ENCODE measurements around the gene APOL1.
"Not testable (repeated sequence)": the region's sequence is repeated elsewhere in the genome, so short reads cannot be mapped to it uniquely, and the experiment has no call there.

Gene APOL1

DNA sequence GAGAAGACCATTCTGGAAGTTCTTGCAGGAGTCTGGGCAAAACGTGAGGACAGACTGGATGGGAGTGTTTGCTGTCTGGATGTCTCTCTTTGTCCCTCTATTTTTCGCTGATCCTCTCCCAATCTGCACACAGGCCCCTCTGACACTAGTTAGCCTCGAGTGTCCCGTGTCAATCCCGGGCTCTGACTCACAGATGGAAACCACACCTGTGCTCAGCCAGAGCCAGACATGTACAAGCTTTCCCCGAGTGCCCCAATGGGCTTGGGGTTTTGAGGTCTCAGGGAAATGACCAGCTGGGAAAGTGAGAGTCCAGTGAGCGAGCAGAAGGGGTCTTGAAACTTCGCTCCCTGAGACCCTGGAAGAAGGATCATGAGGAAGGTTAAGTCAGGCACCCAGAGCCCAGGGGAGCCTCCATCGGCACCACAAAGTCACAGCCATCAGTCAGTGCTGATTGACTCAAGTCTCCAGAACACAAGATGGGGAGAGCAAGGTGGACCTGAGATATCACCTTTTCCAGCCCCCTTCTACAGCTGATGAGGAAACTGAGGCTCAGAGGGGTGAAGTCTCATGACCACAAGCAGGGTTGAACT, 27.5 kb upstream of the APOL1 start:
- no peak for DNase-seq (ENCODE audit: low read depth in 2 of 2)

DNA sequence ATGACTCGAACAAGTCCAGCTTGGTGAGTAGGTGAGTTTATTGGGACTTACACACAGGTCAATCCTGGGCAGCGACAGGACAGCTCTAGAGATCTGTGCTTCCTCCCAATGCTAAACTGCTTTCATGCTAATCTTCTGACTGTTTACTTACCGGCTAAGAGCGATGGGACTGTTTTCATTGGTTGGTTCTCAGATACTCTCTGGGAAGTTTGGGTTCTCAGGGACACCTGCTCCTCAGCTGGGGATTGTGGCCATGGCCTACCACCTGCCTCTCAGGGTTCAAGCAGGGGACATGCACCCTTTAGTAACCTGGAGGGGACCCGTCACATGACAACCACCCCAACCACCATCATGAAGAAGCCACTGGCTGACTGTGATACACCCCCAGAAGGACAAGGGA, 26.7 kb upstream of the APOL1 start:
- no peak for DNase-seq (ENCODE audit: low read depth in 2 of 2)

DNA sequence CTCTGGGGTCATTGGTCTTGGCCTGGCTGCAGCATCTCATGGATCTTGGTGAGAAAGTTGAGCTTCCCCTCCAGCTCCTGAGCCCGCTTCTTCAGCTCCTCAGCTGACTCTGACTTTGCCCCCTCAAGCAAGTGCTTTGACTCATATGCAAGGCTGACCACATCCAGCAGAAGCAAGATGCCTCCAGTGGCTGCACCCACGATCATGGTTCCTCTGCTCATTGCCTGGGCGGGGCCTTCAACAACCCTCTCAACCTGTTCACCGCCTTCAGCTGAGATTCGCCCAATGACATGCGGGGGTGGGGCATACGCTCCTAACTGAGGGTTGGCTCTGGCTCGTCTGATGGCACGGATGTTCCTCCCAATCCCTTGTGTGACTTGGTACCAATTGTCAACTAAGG, 25.5 kb upstream of the APOL1 start:
- no peak for DNase-seq (ENCODE audit: low read depth in 2 of 2)

DNA sequence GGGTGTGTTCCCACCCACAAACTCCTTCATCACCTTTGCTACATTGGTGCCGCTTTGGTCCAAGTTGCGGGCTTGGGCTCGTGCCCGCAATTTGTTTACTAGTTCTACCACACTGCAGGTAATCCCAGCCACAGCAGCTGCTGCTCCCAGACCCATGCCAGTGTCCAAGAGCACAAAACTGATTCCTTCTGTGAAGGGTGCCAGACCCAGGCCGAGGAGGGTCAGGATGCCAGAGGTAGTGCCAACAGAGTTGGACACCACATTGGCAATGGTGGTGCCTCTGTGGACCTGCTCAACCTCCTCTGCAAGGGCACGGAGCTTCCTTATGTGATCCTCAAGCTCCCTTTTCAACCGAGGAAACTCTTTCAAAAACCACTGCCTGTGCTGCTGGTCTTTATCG, 25.1 kb upstream of the APOL1 start:
- no peak for DNase-seq (ENCODE audit: low read depth in 2 of 2)

DNA sequence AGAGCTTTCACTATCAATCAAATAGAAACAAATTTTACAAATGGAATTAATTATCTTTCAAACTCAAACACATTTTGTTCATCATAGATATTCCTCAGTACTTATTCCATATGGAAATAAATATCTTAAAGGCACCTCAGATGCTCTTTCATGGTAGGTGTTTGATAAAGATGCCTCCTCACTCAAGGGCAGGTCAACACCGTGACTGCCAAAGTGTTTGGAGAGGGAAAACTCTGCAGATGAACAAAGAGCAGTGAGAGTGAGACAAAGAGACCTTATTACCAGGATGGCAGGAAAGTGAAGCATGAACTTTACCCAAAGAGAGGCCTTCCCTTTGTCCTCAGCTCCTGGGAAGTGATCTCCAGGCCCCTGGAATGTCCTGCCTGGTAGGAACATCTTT, 24.6 kb upstream of the APOL1 start:
- DNase-seq (ENCODE audit: low read depth in 2 of 2) = not testable (repeated sequence)

DNA sequence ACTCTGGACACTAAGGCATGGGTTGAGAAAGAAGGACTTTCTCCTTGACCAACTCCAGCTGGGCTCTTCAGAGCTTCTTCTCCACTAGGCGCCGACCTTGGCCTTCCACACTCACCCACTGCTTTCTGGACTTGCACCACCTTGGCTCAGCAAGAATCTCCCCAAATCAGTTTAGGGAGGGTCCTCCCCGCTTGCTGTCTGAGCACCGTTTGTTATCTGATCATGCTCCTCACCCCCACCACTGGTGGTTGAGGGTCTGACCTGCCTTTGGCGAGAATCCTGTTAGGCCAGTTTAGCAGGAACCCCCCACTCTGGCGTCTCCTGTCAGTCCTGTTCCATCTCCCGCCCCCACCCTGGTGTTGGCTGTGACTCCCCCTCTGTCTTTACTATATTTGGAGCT, 24.0 kb upstream of the APOL1 start:
- no peak for DNase-seq (ENCODE audit: low read depth in 2 of 2)

DNA sequence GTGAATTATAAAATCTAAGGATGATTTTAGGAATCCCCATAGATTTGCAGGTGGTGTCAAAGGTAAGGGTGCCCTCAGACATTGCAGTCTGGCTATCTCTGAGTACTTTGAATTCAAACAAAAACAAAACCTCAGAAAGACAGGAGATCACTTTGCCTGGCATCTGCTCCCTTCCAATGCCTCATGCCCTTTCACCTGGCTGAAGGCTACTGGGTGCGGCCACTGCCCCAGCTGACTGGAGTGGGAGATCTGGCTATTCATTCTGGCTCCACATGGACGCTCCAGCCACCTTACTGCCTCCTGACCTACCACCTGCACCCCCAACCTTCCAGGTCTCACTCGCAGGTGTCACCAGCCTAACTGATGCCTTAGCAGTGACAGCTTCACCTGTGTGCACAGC, 23.3 kb upstream of the APOL1 start:
- not testable (repeated sequence) for DNase-seq (ENCODE audit: low read depth in 2 of 2)

DNA sequence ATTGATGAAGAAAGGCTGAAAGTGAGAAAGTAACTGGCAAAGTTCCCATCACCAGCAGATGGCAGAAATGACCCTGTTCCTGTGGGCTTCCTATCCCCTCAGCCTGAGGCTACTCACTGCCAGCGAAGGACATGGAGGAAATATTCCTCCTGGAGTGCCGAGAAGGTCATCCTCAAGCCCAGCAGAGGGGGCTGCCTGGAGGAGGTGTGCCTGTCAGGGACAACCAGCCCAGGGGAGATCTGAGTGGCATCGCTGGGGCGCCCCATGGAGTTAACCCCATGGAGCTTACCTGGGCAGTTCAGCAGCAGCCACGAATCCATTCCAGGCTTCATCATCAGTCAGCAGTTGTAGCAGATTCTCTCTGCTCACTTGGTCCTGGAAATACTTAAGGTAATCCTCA, 21.9 kb upstream of the APOL1 start:
- not testable (repeated sequence) for DNase-seq (ENCODE audit: low read depth in 2 of 2)

DNA sequence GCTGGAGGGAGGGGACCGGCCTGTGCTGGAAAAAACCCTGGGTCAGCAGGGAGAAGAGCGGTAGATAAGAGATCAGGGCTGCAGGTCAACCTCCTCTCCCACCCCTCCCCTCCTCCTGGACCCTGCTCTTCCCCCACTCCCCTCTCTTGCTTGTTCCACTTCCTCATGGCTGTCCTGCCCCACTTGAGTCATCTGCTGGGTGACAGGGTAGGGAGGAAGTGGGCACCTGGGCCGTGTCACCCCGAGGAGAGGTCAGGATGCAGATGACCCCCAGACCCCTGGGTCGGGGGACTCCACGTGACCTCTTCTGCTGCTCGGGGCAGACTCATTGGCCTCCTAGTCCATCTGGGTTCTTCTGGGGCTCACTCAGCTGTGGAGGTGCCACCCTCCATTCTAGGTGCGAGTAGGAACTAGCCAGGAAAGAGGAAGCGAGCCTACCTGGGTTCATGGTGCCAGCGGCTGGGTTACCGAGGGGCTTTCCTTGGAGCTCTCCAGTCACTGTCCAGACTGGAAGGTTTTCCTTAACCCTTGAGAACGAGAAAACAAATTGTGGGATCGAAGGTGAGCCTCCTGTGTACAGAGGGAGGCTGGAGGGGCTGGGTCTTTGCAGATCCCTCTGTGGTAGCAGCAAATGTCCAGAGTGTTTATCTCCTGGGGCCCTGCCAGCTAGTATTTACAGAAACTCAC, 20.1 kb upstream of the APOL1 start:
- DNase-seq (ENCODE audit: low read depth in 2 of 2) = no peak

DNA sequence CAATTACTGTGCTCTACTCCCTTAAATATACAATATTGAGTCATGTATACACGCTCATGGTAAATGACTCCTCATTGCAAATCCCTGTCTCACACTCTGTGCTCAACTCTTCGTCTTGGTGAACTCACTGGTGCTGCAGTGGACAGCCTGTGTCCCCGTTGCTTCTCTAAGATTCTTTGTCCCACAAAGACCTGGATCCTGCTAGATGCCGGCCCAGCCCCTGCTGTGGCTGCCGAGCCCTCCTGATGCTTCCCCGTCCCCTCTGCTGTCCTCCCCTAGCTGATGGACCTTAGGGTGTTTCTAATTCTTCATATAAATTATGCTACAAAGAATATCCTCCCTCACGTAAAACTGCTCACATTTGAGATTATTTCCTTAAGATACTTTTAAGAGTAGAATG, 19.1 kb upstream of the APOL1 start:
- no peak for DNase-seq (ENCODE audit: low read depth in 2 of 2)

DNA sequence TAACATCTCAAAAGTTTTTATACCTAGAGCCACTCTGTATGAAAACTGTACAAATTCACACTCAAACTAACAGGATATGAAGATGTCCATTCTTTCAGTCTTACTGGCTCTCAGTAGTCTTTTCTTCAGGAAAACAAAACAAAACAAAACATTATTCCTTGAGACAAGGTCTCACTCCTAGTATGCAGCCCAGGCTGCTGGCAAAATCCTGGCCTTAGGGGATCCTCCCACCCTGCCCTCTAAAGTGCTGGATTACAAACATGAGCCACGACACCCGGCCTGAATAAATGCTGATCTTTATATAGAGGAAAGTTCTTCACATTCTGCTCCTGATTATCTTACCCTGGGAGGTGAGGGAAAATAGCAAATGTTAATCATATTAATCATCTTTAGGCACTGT, 18.7 kb upstream of the APOL1 start:
- DNase-seq (ENCODE audit: low read depth in 2 of 2) = no peak

DNA sequence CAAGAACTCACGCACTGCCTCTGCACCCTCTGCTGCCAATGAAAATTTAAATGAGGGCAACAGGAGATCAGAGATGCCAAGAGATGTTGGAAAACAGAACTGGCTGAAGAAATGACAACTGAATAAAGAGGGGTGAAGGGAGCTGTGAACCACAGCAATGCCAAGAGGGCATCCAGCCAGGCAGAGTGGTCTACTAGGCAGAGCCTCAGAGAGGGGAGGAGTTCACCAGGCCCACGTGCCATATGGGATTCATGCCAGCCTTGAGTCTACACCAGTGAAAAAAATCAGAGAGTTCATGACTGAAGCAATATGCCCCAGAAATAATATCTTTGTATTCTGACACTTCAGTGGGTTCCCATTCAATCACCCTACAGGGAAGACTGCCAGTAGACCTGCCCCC, 18.0 kb upstream of the APOL1 start:
- no peak for DNase-seq (ENCODE audit: low read depth in 2 of 2)

DNA sequence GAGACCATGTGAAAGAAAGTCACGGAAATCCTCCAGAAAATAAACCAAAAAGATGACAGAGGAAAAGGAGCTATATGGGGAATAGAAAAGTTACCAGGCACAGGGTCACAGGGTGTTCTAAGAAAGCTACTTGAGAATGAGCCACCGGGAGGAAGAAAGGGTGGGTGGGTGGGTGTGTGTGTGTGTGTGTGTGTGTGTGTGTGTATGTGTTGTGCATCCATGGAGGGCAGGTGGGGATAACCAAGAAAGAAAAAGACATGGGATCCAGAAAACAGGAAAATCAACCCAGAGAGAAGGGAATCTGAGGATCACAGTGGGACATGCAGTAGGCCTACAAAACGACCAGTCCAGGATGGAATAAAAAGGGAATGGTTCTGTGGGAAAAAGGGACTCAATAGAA, 17.3 kb upstream of the APOL1 start:
- no peak for DNase-seq (ENCODE audit: low read depth in 2 of 2)

DNA sequence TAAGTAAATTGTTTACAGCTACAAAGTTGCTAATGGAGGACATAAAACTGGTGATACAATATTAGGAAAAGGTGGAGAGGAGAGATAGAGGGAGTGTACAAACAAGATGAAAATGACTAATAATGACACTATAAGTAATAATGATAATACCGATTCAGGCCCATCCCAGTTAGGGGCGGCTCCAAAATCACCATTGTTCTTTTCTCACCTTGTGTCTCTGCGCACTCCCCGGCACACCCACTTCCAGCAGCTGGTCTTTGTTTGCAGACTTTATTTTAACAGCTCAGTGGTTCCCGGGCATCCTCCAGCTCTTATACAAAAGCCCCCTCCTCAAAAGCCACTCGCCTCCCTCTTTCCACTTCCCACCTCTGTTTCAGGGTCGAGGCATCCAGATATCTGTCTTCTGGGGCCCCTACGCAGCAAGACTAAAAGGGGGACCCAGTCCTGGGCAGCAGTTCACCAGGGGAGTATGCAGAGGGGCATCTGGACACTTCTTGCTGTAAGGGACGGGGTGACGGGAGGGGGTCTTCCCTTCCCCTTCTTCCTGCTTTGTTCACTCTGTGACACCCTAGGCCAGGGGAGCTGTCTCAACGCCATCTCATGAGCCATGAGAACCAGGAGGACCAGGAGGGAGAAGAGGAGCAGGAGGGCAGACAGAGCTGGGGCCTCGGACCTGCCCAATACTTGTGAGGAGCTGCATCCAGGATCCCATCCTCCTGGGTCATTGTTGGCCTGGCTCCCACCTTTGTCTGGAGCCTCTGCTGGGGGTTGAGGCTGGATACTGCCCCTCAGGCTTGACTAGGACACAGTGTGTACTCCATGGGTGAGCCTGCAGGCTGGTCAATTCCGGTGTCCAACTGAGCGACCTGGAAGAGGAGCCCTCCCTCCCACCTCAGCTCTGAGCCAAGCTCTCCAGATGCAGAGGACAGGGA, 16.3 kb upstream of the APOL1 start:
- DNase-seq (ENCODE audit: low read depth in 2 of 2) = no peak

DNA sequence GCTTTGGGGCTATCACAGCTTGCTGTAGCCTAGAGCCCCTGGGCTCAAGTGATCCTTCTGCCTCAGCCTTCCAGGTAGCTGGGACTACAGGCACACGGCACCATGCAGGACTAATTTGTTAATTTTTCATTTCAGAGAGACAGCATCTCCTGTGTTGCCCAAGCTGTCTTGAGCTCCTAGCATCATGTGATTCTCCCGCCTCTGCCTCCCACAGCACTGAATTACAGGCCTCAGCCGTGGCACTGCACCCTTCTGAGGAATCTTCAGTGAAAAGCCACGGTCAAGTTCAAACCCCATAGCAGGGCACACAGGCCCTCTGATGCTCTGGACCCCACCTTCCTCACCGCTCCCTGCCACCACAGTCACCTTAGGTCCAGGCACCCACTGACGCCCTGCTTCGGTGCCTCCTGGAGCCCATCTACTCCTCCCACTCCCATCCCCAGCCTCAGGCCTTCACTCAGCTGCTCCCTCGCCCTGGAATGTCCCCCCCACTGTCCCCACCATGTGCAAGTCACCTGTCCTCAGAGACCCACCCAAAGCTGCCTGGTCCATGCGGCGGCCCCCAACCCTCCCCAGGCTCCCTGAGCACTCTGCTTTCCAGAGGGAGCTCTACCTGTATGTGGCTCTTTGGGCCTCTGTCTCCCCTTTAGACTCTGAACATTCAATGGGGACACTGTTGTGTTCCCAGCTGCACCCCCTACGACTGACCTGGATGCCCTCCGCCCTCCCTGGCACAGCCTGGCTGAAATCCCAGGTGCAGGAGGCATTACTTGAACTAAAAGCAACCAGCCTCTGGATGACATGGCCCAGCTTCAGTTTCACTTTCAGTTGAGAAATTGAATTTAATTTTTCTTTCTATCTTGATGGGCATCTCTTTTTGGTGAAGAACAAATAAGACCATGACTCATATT, 15.2 kb upstream of the APOL1 start:
- no peak for DNase-seq (ENCODE audit: low read depth in 2 of 2)

DNA sequence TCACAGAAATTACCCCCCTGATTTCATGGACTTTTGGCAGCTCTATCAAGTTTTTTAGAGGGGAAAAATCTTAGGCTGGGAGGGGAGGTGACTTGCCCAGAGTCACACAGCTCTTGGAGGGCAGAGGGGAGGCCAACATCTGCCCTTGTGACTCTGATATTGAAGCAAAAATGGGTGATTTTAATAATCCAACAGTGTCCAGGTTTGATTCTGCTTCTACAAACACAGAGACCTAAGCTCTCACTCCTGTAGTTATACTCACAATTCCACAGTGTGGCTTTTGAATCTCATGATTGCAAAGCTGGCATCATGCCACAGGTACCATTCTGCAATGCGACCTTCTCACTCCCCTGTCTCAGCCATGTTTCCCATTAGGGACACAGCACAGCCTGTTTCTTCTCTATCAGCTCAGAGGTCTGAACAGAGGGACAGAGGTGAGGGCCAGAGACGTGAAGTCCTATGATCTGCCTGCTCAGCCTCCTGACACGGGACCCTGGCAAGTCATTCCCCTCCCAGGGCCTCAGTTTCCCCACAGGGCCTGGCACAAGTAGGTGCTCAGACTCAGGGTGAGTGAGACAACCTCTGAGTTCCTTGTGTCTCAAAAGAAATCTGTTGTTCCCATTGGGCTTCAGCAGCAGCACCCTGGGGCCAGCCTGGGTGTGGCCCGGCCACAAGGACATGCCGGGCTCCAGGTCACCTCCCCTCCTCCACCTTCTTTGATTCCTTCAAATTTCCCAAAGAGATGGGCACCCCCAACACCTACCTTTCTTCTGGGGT, 14.4 kb upstream of the APOL1 start:
- no peak for DNase-seq (ENCODE audit: low read depth in 2 of 2)

DNA sequence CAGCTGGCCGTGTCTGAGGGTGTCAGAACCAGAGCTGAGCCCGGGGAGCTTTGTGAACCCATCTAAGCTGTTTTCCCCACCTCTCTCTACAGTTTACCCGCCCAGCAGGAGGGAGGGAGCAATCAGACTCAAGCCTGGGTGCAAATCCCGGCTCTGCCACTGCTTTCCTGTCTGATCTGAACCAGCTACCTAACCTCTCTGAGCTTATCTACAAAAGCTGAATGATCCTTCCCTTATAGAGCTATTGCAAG, 13.9 kb upstream of the APOL1 start:
- no peak for DNase-seq (ENCODE audit: low read depth in 2 of 2)

DNA sequence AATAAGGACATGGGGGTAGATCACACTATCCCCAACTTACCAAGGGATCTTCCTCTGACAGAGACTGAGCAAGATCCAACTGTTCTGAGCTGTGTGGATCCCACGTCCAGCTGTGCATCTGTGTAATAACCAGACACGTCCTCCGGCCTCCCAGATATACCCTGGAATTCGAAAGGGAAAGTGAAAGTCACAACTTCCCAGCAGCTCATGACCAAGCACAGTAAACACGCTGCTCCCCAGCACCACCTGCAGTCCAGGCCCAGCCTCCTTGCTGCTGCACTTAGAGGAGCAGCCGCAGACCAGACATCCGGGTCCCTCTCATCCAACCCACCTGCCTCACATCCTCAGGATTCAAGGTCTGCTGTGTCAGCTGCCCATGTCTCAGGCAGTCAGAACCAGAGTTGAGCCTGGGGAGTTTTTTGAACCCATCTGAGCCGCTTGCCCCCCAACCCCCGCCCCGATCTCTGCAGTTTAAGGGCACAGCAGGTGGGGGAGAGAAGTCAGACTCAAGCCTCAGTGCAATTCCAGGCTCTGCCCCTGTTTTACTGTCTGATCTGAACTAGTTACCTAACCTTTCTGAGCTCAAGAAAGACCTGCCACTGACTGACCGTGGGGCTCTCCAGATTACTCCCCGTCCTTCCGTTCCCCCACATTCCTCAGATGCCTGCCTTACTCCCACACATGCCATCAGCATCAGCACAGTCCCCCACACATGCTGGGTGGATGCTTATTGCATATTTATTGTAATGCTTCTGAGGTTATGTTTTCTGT, 13.3 kb upstream of the APOL1 start, which contains the start of gene APOL2:
TSS of gene APOL2 (minus strand) at position 127 of the 771 bp plus-strand sequence. CDS start 6,365 bp downstream, outside the sequence.
- DNase-seq (ENCODE audit: low read depth in 2 of 2) = peak; percentile 81 to 86

DNA sequence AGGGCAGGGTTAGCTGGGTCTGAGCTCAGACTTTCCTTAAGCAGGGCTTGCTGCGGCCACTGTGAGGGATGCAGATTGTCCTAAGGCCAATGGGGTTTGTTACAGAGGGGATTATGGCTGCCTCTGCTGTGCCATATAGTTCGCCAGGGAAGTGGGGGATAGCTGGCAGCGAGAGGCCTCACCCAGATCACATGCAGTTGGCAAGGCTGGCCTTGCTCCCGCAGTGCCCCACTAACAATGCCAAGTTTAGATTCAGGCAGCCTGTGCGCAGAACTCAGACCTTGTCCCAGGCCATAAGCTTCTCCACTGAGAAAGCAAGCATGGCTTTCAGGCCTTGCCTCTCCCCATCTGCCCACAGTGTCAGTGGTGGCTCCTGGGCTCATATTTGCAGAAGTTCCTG, 8.9 kb upstream of the APOL1 start:
- DNase-seq (ENCODE audit: low read depth in 2 of 2) = no peak
